Loucy (cell line): ENCODE measurements around the gene C1orf216.
A peak's percentile ranks its signal among the peaks of the same experiment; 100 is the strongest.

Source experiments
- H2AFZ ChIP-seq: fragments of 200-600 bp; sonication (generic); 2 replicates; pipeline ENCODE4 v1.6.0; 2016; ENCODE audit warnings: antibody characterized with exemption, mild to moderate bottlenecking, low read length, moderate library complexity
- H3F3A ChIP-seq: fragments of 200-600 bp; 2 replicates; pipeline ENCODE4 v1.6.0; 2016; ENCODE audit warnings: antibody characterized with exemption, low read depth, mild to moderate bottlenecking
- H3K27me3 ChIP-seq: fragments of 200-600 bp; sonication (generic); 2 replicates; pipeline ENCODE4 v1.6.1; 2014; ENCODE audit warnings: low read length, mild to moderate bottlenecking; ENCODE audit not compliant: insufficient read depth, poor library complexity, severe bottlenecking
- H3K36me3 ChIP-seq: fragments of 200-600 bp; sonication (generic); 2 replicates; pipeline ENCODE4 v1.6.1; 2016; ENCODE audit warnings: low read length; ENCODE audit not compliant: insufficient read depth
- H3K4me1 ChIP-seq: fragments of 200-600 bp; sonication (generic); 2 replicates; pipeline ENCODE4 v1.5.1; 2014; ENCODE audit warnings: low read length, mild to moderate bottlenecking; ENCODE audit not compliant: insufficient read depth, poor library complexity, severe bottlenecking
- H3K4me2 ChIP-seq: fragments of 200-600 bp; sonication (generic); 2 replicates; pipeline ENCODE4 v1.6.0; 2014; ENCODE audit warnings: antibody characterized with exemption, low read length, low read depth, mild to moderate bottlenecking; ENCODE audit not compliant: poor library complexity, severe bottlenecking
- H3K4me3 ChIP-seq: fragments of 200-600 bp; sonication (generic); 2 replicates; pipeline ENCODE4 v1.5.1; 2014; ENCODE audit warnings: low read length, mild to moderate bottlenecking, mixed read lengths; ENCODE audit not compliant: poor library complexity, severe bottlenecking
- H3K79me2 ChIP-seq: fragments of 200-600 bp; sonication (generic); 2 replicates; pipeline ENCODE4 v1.6.1; 2014; ENCODE audit warnings: low read length; ENCODE audit not compliant: insufficient read depth
- H3K9ac ChIP-seq: fragments of 200-600 bp; sonication (generic); 2 replicates; pipeline ENCODE4 v1.6.0; 2014; ENCODE audit warnings: mild to moderate bottlenecking, low read depth, low read length, moderate library complexity; ENCODE audit not compliant: poor library complexity, severe bottlenecking
- H3K9me2 ChIP-seq: fragments of 200-600 bp; sonication (generic); replicated peaks from 2 replicates; pipeline ENCODE4 v1.6.1; 2016; ENCODE audit warnings: low read depth, low read length, mixed read lengths
- H3K9me3 ChIP-seq: fragments of 200-600 bp; sonication (generic); 2 replicates; pipeline ENCODE4 v1.6.1; 2014; ENCODE audit warnings: mild to moderate bottlenecking, antibody characterized with exemption, low read length, low read depth; ENCODE audit not compliant: insufficient read depth
- H4K20me1 ChIP-seq: fragments of 200-600 bp; sonication (generic); 2 replicates; pipeline ENCODE4 v1.6.0; 2014; ENCODE audit warnings: antibody characterized with exemption, low read length, mild to moderate bottlenecking; ENCODE audit not compliant: insufficient read depth, poor library complexity, severe bottlenecking
- CTCF ChIP-seq: fragments of 200-600 bp; sonication (generic); conservative IDR thresholded peaks from 2 replicates; pipeline ENCODE4 v1.5.1; 2014; ENCODE audit warnings: mild to moderate bottlenecking, antibody characterized with exemption, low read length
- EZH2phosphoT487 ChIP-seq: fragments of 200-600 bp; IDR thresholded peaks from 2 replicates; pipeline ENCODE4 v1.6.1; 2018; ENCODE audit warnings: antibody characterized with exemption, mild to moderate bottlenecking, moderate library complexity, borderline replicate concordance

C1orf216 gene

GRCh38 chr1:35727434-35728040, 8.9 kb upstream of the C1orf216 start:
- TF ChIP-seq EZH2phosphoT487 (no peak), CTCF (no peak)
- Histone ChIP-seq H3K4me1 (no peaks in the 10 kb centered on the region), H3K79me2 (no peaks in the 10 kb centered on the region), H3F3A (no peaks in the 10 kb centered on the region), H3K4me2 (no peak overlapping the region), H3K9ac (no peak overlapping the region), H3K9me3 (no peaks in the 10 kb centered on the region), H4K20me1 (no peaks in the 10 kb centered on the region), H3K4me3 (no peak overlapping the region), H2AFZ (no peak overlapping the region), H3K36me3 (peaks cover 6% of the 10 kb centered on the region; the same call in 1 of the 2 replicates), H3K27me3 (no peaks in the 10 kb centered on the region), H3K9me2 (no peaks in the 10 kb centered on the region)

- peak; percentile 89 for TF ChIP-seq CTCF
- TF ChIP-seq EZH2phosphoT487 = no peak
- no peaks in the 10 kb centered on the region for H3K79me2 ChIP-seq
- no peaks in the 10 kb centered on the region for H3K27me3 ChIP-seq
- no peak overlapping the region for H3K9ac ChIP-seq
- no peaks in the 10 kb centered on the region for H3F3A ChIP-seq
- H3K9me2 ChIP-seq = no peaks in the 10 kb centered on the region
- H3K36me3 ChIP-seq = no peaks in the 10 kb centered on the region; the same call in 1 of the 2 replicates
- H4K20me1 ChIP-seq = no peaks in the 10 kb centered on the region
- H2AFZ ChIP-seq = no peak overlapping the region
- no peaks in the 10 kb centered on the region for H3K4me1 ChIP-seq
- no peaks in the 10 kb centered on the region for H3K9me3 ChIP-seq
- no peak overlapping the region for H3K4me2 ChIP-seq
- H3K4me3 ChIP-seq = no peak overlapping the region
These were observed 8.1 kb upstream of the C1orf216 start for GRCh38 chr1:35726450-35727433.

- Histone ChIP-seq H3K4me2 (no peak overlapping the region), H2AFZ (no peak overlapping the region)
- TF ChIP-seq EZH2phosphoT487 (no peak), CTCF (no peak)
These were observed 6.9 kb upstream of the C1orf216 start for GRCh38 chr1:35725596-35725995.

More at GRCh38 chr1:35725596-35725995, 6.9 kb upstream of the C1orf216 start:
- Histone ChIP-seq H3K79me2 (no peaks in the 10 kb centered on the region), H4K20me1 (no peaks in the 10 kb centered on the region), H3K27me3 (no peaks in the 10 kb centered on the region), H3K4me3 (no peak overlapping the region), H3K9ac (no peak overlapping the region), H3K36me3 (no peaks in the 10 kb centered on the region; the same call in 1 of the 2 replicates), H3K9me3 (no peaks in the 10 kb centered on the region), H3F3A (no peaks in the 10 kb centered on the region), H3K9me2 (no peaks in the 10 kb centered on the region), H3K4me1 (no peaks in the 10 kb centered on the region)
